ENCODE data around the gene GNAQ. TPM values are rescaled to one million over a fixed set of nuclear protein-coding genes. Genes with fewer than 3 reads are reported as not detected.

The GNAQ gene
- polyA plus RNA-seq, 3 donors, result 8.3 to 51.0 (median 9.6) TPM

- H3K4me2 ChIP-seq (replicated peaks; ENCODE audit: extremely low read depth, low read length, poor library complexity, severe bottlenecking), result no peak overlapping the region
- H3K27me3 ChIP-seq (ENCODE audit: control insufficient read depth in 2 of 2, insufficient read depth in 2 of 2, low read length in 2 of 2), result no peaks in the 10 kb centered on the region
- intact Hi-C loops (cut with micrococcal nuclease), result no loop called here
- DNase-seq, result no peak
- peaks cover 95% of the 10 kb centered on the region for H3K79me2 ChIP-seq (ENCODE audit: insufficient read depth, low read length)
- H3K36me3 Mint-ChIP-seq, result peaks cover 17 to 47% of the 10 kb centered on the region in 2 donors
- H3K27me3 Mint-ChIP-seq (ENCODE audit: low read depth in 3 of 3), result no peaks in the 10 kb centered on the region
- no CpG with 5 or more reads among the region's 5 CpGs for WGBS (ENCODE audit: insufficient coverage)
- H3K4me1 ChIP-seq (ENCODE audit: control insufficient read depth in 1 of 2, insufficient read depth in 2 of 2, low read length in 2 of 2), result peaks cover 0 to 5% of the 10 kb centered on the region in 2 donors
- no peak overlapping the region for H2AFZ ChIP-seq (ENCODE audit: insufficient read depth, low read depth, low read length, poor library complexity, severe bottlenecking)
- peaks cover 30% of the 10 kb centered on the region for H3K4me1 Mint-ChIP-seq
- peaks cover 4 to 15% of the 10 kb centered on the region in 2 donors for H3K36me3 ChIP-seq (replicated peaks in 1 of 2; ENCODE audit: control insufficient read depth in 1 of 2, insufficient read depth in 2 of 2, low read length in 2 of 2)
- H3K4me3 Mint-ChIP-seq, result no peak overlapping the region
- H3K27ac ChIP-seq (ENCODE audit: low read depth in 1 of 2, low read length in 2 of 2), result peak overlapping the region in 1 of 2 donors; percentile 51
- no peak overlapping the region for H3K9ac ChIP-seq (ENCODE audit: insufficient read depth, low read length, poor library complexity, severe bottlenecking)
- H3K4me3 ChIP-seq (replicated peaks in 1 of 3; ENCODE audit: low read depth in 2 of 3, low read length in 3 of 3), result no peak overlapping the region
- peak overlapping the region in 3 of 7 donors; percentile 6 to 64 (median 38) for H3K27ac Mint-ChIP-seq
- no peak for TF ChIP-seq CTCF (IDR thresholded peaks at IDR 0.05)
- H3K9me3 Mint-ChIP-seq, result no peaks in the 10 kb centered on the region
- no peaks in the 10 kb centered on the region for H3K9me3 ChIP-seq (replicated peaks in 1 of 2; ENCODE audit: control insufficient read depth in 1 of 2, insufficient read depth in 1 of 2, low read length in 2 of 2)
- H4K20me1 ChIP-seq (ENCODE audit: insufficient read depth, low read length), result peaks cover 99% of the 10 kb centered on the region
Observed at GRCh38 chr9:77883846-77884771, 147.5 kb downstream of the GNAQ start.

DNA sequence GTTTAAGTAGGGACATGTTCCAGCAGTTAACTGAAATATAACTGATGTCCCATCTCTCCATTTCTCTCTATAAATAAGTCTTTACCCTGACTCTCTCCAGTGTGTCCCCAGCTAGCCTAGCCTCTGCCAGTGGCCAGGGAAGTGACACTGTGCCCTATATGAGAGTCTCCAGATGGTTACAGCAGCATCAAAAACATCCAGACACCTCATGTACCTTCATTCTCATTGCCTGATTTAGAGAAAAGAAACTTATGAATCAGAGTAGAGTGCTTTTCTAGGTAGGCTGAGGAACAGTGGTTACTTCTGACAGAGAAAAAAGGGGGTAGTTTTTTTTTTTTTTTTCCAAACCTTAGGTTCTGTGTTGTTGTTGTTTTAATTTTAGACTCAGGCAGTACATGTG, 148.5 kb downstream of the GNAQ start:
- TF ChIP-seq CTCF (IDR thresholded peaks at IDR 0.05), result no peak
- Histone ChIP-seq H3K36me3 (replicated peaks in 1 of 2; ENCODE audit: control insufficient read depth in 1 of 2, insufficient read depth in 2 of 2, low read length in 2 of 2) (peaks cover 4 to 6% of the 10 kb centered on the region in 2 donors), H3K9ac (ENCODE audit: insufficient read depth, low read length, poor library complexity, severe bottlenecking) (no peak overlapping the region), H3K4me1 (ENCODE audit: control insufficient read depth in 1 of 2, insufficient read depth in 2 of 2, low read length in 2 of 2) (peaks cover 0 to 9% of the 10 kb centered on the region in 2 donors), H3K4me3 (replicated peaks in 1 of 3; ENCODE audit: low read depth in 2 of 3, low read length in 3 of 3) (no peak overlapping the region), H2AFZ (ENCODE audit: insufficient read depth, low read depth, low read length, poor library complexity, severe bottlenecking) (no peak overlapping the region), H3K27me3 (ENCODE audit: control insufficient read depth in 2 of 2, insufficient read depth in 2 of 2, low read length in 2 of 2) (no peaks in the 10 kb centered on the region), H4K20me1 (ENCODE audit: insufficient read depth, low read length) (peaks cover 98% of the 10 kb centered on the region), H3K79me2 (ENCODE audit: insufficient read depth, low read length) (peaks cover 91% of the 10 kb centered on the region), H3K9me3 (replicated peaks in 1 of 2; ENCODE audit: control insufficient read depth in 1 of 2, insufficient read depth in 1 of 2, low read length in 2 of 2) (no peaks in the 10 kb centered on the region), H3K4me2 (replicated peaks; ENCODE audit: extremely low read depth, low read length, poor library complexity, severe bottlenecking) (no peak overlapping the region), H3K27ac (ENCODE audit: low read depth in 1 of 2, low read length in 2 of 2) (peak overlapping the region in 1 of 2 donors; percentile 51)
- no peak overlapping the region for H3K27ac Mint-ChIP-seq
- H3K36me3 Mint-ChIP-seq, result peaks cover 13 to 39% of the 10 kb centered on the region in 2 donors
- intact Hi-C loops (cut with micrococcal nuclease), result no loop called here
- no peak overlapping the region for H3K4me3 Mint-ChIP-seq
- no peaks in the 10 kb centered on the region for H3K27me3 Mint-ChIP-seq (ENCODE audit: low read depth in 3 of 3)
- H3K9me3 Mint-ChIP-seq, result no peaks in the 10 kb centered on the region
- DNase-seq, result no peak
- H3K4me1 Mint-ChIP-seq, result peaks cover 38% of the 10 kb centered on the region

Measured in CD14-positive monocyte (primary cell).